Duodenal mucosa (tissue), 2 donors: ENCODE measurements around the gene P2RX3.

Experiments
- H3K27ac ChIP-seq: one replicate; pipeline ENCODE4 v1.7.0; 2013; ENCODE audit warnings: low read depth, low read length
- H3K27me3 ChIP-seq, 2 donors: one replicate each; pipeline ENCODE4 v1.7.0; 2013; ENCODE audit warnings: low read length in 2 of 2, control low read depth in 1 of 2; ENCODE audit not compliant: insufficient read depth in 2 of 2, control insufficient read depth in 1 of 2
- H3K36me3 ChIP-seq, 2 donors: one replicate each; pipeline ENCODE4 v1.7.0; 2013; ENCODE audit warnings: low read length in 2 of 2, control low read depth in 1 of 2; ENCODE audit not compliant: insufficient read depth in 2 of 2, control insufficient read depth in 1 of 2
- H3K4me1 ChIP-seq, 2 donors: one replicate each; pipeline ENCODE4 v1.7.0; 2013; ENCODE audit warnings: low read length in 2 of 2, control low read depth in 1 of 2; ENCODE audit not compliant: insufficient read depth in 2 of 2, control insufficient read depth in 1 of 2
- H3K4me3 ChIP-seq, 2 donors: one replicate each; pipeline ENCODE4 v1.7.0; 2013; ENCODE audit warnings: low read length in 2 of 2, low read depth in 1 of 2
- H3K9ac ChIP-seq, 2 donors: one replicate each; pipeline ENCODE4 v1.7.0; 2013; ENCODE audit warnings: low read length in 2 of 2, low read depth in 1 of 2
- H3K9me3 ChIP-seq, 2 donors: one replicate each; pipeline ENCODE4 v1.7.0; 2013; ENCODE audit warnings: low read length in 2 of 2, control low read depth in 1 of 2; ENCODE audit not compliant: control insufficient read depth in 1 of 2

The P2RX3 gene

GRCh38 chr11:57405271-57405860 lies 67.2 kb downstream of the P2RX3 start:
- Histone ChIP-seq H3K9ac (no peak overlapping the region), H3K4me3 (no peak overlapping the region), H3K4me1 (no peaks in the 10 kb centered on the region), H3K27me3 (no peaks in the 10 kb centered on the region), H3K36me3 (peaks cover 5 to 17% of the 10 kb centered on the region in 2 donors), H3K9me3 (no peaks in the 10 kb centered on the region), H3K27ac (no peak overlapping the region)

- no peak overlapping the region for H3K9ac ChIP-seq
- H3K27me3 ChIP-seq: no peaks in the 10 kb centered on the region
- peaks cover 6 to 17% of the 10 kb centered on the region in 2 donors for H3K36me3 ChIP-seq
- H3K9me3 ChIP-seq: no peaks in the 10 kb centered on the region
- no peaks in the 10 kb centered on the region for H3K4me1 ChIP-seq
- H3K4me3 ChIP-seq: no peak overlapping the region
- no peak overlapping the region for H3K27ac ChIP-seq
Measured at GRCh38 chr11:57406337-57406904, 68.3 kb downstream of the P2RX3 start.

GRCh38 chr11:57407010-57407920 lies 69.1 kb downstream of the P2RX3 start:
- Histone ChIP-seq H3K4me3 (no peak overlapping the region), H3K27ac (no peak overlapping the region), H3K9ac (no peak overlapping the region), H3K4me1 (no peaks in the 10 kb centered on the region), H3K9me3 (no peaks in the 10 kb centered on the region), H3K27me3 (no peaks in the 10 kb centered on the region), H3K36me3 (peaks cover 6 to 17% of the 10 kb centered on the region in 2 donors)

GRCh38 chr11:57407941-57408475 lies 69.9 kb downstream of the P2RX3 start:
- no peak overlapping the region for H3K9ac ChIP-seq
- H3K27me3 ChIP-seq: no peaks in the 10 kb centered on the region
- no peak overlapping the region for H3K4me3 ChIP-seq
- peaks cover 6 to 17% of the 10 kb centered on the region in 2 donors for H3K36me3 ChIP-seq
- no peak overlapping the region for H3K27ac ChIP-seq
- H3K9me3 ChIP-seq: no peaks in the 10 kb centered on the region
- no peaks in the 10 kb centered on the region for H3K4me1 ChIP-seq

GRCh38 chr11:57408771-57409170 lies 70.6 kb downstream of the P2RX3 start:
- no peak overlapping the region for H3K9ac ChIP-seq
- H3K27ac ChIP-seq: no peak overlapping the region
- H3K27me3 ChIP-seq: no peaks in the 10 kb centered on the region
- H3K36me3 ChIP-seq: peaks cover 6 to 17% of the 10 kb centered on the region in 2 donors
- H3K9me3 ChIP-seq: no peaks in the 10 kb centered on the region
- H3K4me1 ChIP-seq: no peaks in the 10 kb centered on the region
- H3K4me3 ChIP-seq: no peak overlapping the region

- no peak overlapping the region for H3K4me3 ChIP-seq
Measured at GRCh38 chr11:57409321-57410100, 71.4 kb downstream of the P2RX3 start.

GRCh38 chr11:57410287-57410686 lies 72.1 kb downstream of the P2RX3 start:
- Histone ChIP-seq H3K4me1 (no peaks in the 10 kb centered on the region), H3K9me3 (no peaks in the 10 kb centered on the region), H3K36me3 (peaks cover 6 to 28% of the 10 kb centered on the region in 2 donors), H3K27me3 (no peaks in the 10 kb centered on the region), H3K4me3 (no peak overlapping the region), H3K27ac (no peak overlapping the region), H3K9ac (no peak overlapping the region)

More at GRCh38 chr11:57409321-57410100, 71.4 kb downstream of the P2RX3 start:
- Histone ChIP-seq H3K27me3 (no peaks in the 10 kb centered on the region), H3K9me3 (no peaks in the 10 kb centered on the region), H3K9ac (no peak overlapping the region), H3K36me3 (peaks cover 6 to 21% of the 10 kb centered on the region in 2 donors), H3K4me1 (no peaks in the 10 kb centered on the region), H3K27ac (no peak overlapping the region)

GRCh38 chr11:57413681-57414080 lies 75.5 kb downstream of the P2RX3 start:
- H3K36me3 ChIP-seq: peaks cover 6 to 35% of the 10 kb centered on the region in 2 donors
- no peak overlapping the region for H3K4me3 ChIP-seq
- H3K27ac ChIP-seq: no peak overlapping the region

GRCh38 chr11:57414612-57415212 lies 76.6 kb downstream of the P2RX3 start:
- Histone ChIP-seq H3K27ac (no peak overlapping the region), H3K27me3 (no peaks in the 10 kb centered on the region), H3K9me3 (no peaks in the 10 kb centered on the region), H3K36me3 (peaks cover 6 to 32% of the 10 kb centered on the region in 2 donors), H3K4me3 (no peak overlapping the region), H3K9ac (no peak overlapping the region), H3K4me1 (no peaks in the 10 kb centered on the region)

More at GRCh38 chr11:57413681-57414080, 75.5 kb downstream of the P2RX3 start:
- H3K9me3 ChIP-seq: no peaks in the 10 kb centered on the region
- H3K4me1 ChIP-seq: no peaks in the 10 kb centered on the region
- no peak overlapping the region for H3K9ac ChIP-seq
- H3K27me3 ChIP-seq: no peaks in the 10 kb centered on the region
